ENCODE data around the gene RABEPK.
"Not testable (repeated sequence)": the region's sequence is repeated elsewhere in the genome, so short reads cannot be mapped to it uniquely, and the experiment has no call there.

The RABEPK gene

GRCh38 chr9:125166762-125167161, 33.6 kb upstream of the RABEPK start:
- DNase-seq (ENCODE audit: low read depth) = no peak
- H3K4me3 ChIP-seq (ENCODE audit: low read length) = no peak overlapping the region
- no peak for TF ChIP-seq CTCF (conservative IDR thresholded peaks at IDR 0.05; ENCODE audit: low read depth, low read length)

GRCh38 chr9:125169895-125170294, 30.4 kb upstream of the RABEPK start:
- no peak for DNase-seq (ENCODE audit: low read depth)
- no peak for TF ChIP-seq CTCF (conservative IDR thresholded peaks at IDR 0.05; ENCODE audit: low read depth, low read length)
- H3K4me3 ChIP-seq (ENCODE audit: low read length) = no peak overlapping the region

- TF ChIP-seq CTCF (conservative IDR thresholded peaks at IDR 0.05; ENCODE audit: low read depth, low read length) = no peak
Measured at GRCh38 chr9:125172031-125172755, 28.1 kb upstream of the RABEPK start.

GRCh38 chr9:125176636-125177035, 23.7 kb upstream of the RABEPK start:
- no peak for TF ChIP-seq CTCF (conservative IDR thresholded peaks at IDR 0.05; ENCODE audit: low read depth, low read length)
- DNase-seq (ENCODE audit: low read depth) = no peak
- no peak overlapping the region for H3K4me3 ChIP-seq (ENCODE audit: low read length)

More at GRCh38 chr9:125172031-125172755, 28.1 kb upstream of the RABEPK start:
- no peak overlapping the region for H3K4me3 ChIP-seq (ENCODE audit: low read length)
- peak; percentile 48 for DNase-seq (ENCODE audit: low read depth)

- TF ChIP-seq CTCF (conservative IDR thresholded peaks at IDR 0.05; ENCODE audit: low read depth, low read length) = no peak
- no peak overlapping the region for H3K4me3 ChIP-seq (ENCODE audit: low read length)
- no peak for DNase-seq (ENCODE audit: low read depth)
Measured at GRCh38 chr9:125177888-125178287, 22.5 kb upstream of the RABEPK start.

- not testable (repeated sequence) for DNase-seq (ENCODE audit: low read depth); H3K4me3 ChIP-seq (ENCODE audit: low read length)
Measured at GRCh38 chr9:125179776-125180175, 20.6 kb upstream of the RABEPK start.

- DNase-seq (ENCODE audit: low read depth) = no peak
- TF ChIP-seq CTCF (conservative IDR thresholded peaks at IDR 0.05; ENCODE audit: low read depth, low read length) = no peak
- H3K4me3 ChIP-seq (ENCODE audit: low read length) = no peak overlapping the region
Measured at GRCh38 chr9:125180876-125181275, 19.5 kb upstream of the RABEPK start.

GRCh38 chr9:125181756-125182155, 18.6 kb upstream of the RABEPK start:
- H3K4me3 ChIP-seq (ENCODE audit: low read length); DNase-seq (ENCODE audit: low read depth): not testable (repeated sequence)
